GM21576 (cell line): ENCODE measurements around the gene CNTNAP3.
"Not testable (repeated sequence)": the region's sequence is repeated elsewhere in the genome, so short reads cannot be mapped to it uniquely, and the experiment has no call there.

ENCODE experiments used
- ATAC-seq: cut with Tn5 transposase; IDR thresholded peaks from one replicate; pipeline ENCODE4 v1.9.1; 2021; ENCODE audit warnings: mild to moderate bottlenecking, moderate library complexity; ENCODE audit not compliant: unreplicated experiment

CNTNAP3 gene

GRCh38 chr9:39078621-39079256 is 209.2 kb downstream of the CNTNAP3 start:
- ATAC-seq = not testable (repeated sequence)

DNA sequence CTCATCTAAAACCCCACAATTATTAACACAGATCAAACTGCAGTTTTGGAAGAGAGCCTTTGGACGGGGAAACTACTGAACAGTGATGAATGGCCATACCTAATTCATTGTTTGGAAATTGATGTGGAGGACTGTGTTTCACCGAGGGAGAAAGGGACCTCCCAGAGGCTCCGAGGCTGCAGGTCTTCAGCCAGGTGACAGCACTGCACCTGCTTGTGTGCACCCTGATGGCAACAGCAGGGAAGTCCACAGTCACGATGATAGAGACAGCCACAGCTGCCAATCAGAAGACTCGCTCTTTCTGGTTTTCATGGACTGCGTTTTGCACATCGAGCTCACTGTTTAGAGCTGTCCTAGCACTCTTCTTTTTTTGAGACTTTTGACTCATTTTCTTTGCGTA is 214.4 kb downstream of the CNTNAP3 start:
- not testable (repeated sequence) for ATAC-seq

- ATAC-seq = not testable (repeated sequence)
Measured at GRCh38 chr9:39067683-39068082, 220.3 kb downstream of the CNTNAP3 start.

DNA sequence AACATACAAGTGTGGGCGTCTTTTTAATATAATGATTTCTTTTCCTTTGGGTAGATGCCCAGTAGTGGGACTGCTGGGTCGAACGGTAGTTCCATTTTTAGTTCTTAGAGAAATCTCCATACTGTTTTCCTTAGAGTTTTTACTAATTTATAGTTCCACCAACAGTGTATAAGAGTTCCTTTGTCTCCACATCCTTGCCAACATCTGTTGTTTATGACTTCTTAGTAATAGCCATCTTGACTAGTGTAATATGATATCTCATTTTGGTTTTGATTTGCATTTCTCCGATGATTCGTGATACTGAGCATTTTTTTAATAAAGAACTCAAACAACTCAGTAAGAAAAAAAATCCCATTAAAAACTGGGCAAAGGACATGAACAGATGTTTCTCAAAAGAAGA is 225.0 kb downstream of the CNTNAP3 start:
- not testable (repeated sequence) for ATAC-seq

DNA sequence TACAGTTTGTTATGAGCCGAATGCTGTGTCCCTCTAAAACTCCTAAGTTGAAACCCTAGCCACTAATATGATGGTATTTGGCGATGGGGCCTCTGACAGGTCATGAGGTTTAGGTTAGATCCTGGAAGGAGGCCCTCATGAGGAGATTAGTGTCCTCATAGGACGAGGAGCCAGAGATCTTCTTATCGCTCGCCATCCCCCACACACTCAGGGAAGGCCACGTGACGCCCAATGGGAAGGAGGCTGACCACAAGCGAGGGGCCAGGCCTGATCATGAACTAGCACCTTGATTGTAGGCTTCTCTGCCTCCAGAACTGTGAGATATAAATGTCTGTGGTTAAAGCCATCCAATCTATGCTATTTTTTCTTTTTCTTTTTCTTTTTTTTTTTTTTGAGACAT is 233.5 kb downstream of the CNTNAP3 start:
- not testable (repeated sequence) for ATAC-seq

- ATAC-seq = not testable (repeated sequence)
Measured at GRCh38 chr9:39046833-39047232, 241.1 kb downstream of the CNTNAP3 start.

DNA sequence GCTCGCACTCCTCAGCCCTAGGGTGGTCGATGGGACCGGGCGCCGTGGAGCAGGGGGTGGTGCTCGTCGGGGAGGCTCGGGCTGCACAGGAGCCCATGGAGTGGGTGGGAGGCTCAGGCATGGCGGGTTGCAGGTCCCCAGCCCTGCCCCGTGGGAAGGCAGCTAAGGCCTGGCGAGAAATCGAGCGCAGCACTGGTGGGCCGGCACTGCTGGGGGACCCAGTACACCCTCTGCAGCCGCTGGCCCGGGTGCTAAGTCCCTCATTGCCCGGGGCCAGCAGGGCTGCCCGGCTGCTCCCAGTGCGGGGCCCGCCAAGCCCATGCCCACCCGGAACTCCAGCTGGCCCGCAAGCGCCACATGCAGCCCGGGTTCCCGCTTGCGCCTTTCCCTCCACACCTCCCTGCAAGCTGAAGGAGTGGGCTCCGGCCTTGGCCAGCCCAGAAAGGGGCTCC is 245.6 kb downstream of the CNTNAP3 start:
- ATAC-seq = not testable (repeated sequence)

GRCh38 chr9:39041774-39042173 is 246.2 kb downstream of the CNTNAP3 start:
- not testable (repeated sequence) for ATAC-seq

- ATAC-seq = not testable (repeated sequence)
Measured at GRCh38 chr9:39039148-39039547, 248.8 kb downstream of the CNTNAP3 start.

DNA sequence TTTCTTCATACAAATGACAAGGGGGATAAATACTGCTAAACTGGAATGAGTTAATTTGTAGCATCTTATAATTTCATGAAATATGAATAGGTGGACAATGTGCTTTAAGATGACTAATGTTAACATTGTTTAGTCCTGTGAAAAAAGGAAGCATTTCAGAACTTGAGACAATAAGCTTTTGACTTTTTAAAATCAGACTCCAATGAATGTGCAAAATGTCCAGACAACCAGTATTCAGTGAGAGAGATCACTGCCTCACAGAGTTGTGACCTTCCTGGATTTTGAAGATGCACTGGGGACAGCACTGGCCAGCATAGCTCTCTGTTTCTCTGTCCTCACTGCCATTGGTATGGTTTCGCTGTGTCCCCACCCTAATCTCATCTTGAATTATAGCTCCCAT is 249.7 kb downstream of the CNTNAP3 start:
- not testable (repeated sequence) for ATAC-seq

DNA sequence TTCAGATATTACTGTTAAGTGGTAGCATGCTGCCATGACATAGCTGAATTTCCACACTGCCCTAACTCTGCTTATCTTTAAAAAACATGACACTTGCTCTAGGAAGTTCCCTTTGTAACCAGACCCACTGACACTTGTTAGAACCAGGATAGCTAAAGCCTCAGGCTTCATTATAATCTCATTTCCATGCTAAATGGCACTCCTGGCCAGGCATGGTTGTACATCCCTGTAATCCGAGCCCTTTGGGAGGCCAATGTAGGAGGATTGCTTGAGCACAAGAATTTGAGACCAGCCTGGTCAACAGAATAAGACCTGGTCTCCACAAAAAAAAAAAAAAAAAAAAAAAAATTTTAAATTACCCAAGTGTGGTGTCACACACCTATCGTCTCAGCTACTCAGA is 254.1 kb downstream of the CNTNAP3 start:
- not testable (repeated sequence) for ATAC-seq

DNA sequence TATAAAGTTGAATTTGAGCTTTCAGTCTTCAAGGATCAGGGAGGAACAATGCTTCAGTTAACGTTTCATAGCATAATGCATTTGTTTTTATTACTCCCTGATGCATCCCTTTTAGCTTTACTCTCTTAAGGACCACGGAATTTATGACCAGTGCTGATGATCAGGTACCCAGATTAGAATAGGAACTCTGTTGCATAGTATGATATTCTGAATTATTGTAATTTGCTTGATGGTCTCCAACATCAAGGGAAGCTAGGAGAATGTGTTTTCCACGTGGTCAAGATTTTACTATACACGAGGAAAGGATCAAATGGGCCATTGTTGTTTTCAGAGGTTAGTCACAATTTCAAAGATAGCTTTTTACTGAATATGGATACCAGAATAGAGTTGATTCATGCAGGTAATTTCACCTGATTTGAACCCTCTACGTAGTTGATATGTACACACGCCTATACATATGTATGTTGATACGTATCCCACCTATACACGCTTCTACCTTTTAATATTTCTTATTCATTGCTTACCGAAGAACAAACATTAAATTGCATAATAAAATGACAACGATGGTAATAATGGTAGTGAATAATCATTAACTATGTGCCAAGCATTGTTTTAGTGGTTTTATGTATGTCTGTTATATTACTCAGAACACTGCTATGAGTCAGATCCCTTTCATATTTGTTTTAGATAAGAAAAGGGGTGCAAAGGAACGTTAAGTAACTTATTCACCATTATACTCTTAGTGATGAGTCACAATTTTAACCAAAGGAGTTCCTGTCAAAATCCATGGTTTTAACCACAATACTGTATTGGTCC is 257.6 kb downstream of the CNTNAP3 start:
- not testable (repeated sequence) for ATAC-seq

DNA sequence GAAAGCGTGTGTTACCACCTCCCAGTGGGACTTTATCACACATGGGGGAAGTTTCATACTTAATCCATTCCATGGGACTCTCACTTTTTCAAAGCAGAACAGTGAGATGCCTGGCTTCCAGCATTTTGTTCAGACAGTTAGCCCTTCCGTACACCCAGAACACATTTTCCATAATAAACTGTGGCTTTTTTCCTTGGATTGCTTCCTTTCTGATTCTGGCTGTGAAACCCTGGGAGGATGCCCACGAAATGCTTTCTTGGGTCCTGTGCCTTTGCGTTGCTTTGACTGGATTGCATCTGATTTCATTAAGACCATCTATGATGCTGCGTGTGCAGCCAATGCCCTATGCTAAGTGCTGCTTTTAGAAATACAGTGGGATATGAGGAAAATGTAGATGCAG is 259.1 kb downstream of the CNTNAP3 start:
- ATAC-seq = not testable (repeated sequence)

GRCh38 chr9:39028168-39028567 is 259.8 kb downstream of the CNTNAP3 start:
- not testable (repeated sequence) for ATAC-seq

DNA sequence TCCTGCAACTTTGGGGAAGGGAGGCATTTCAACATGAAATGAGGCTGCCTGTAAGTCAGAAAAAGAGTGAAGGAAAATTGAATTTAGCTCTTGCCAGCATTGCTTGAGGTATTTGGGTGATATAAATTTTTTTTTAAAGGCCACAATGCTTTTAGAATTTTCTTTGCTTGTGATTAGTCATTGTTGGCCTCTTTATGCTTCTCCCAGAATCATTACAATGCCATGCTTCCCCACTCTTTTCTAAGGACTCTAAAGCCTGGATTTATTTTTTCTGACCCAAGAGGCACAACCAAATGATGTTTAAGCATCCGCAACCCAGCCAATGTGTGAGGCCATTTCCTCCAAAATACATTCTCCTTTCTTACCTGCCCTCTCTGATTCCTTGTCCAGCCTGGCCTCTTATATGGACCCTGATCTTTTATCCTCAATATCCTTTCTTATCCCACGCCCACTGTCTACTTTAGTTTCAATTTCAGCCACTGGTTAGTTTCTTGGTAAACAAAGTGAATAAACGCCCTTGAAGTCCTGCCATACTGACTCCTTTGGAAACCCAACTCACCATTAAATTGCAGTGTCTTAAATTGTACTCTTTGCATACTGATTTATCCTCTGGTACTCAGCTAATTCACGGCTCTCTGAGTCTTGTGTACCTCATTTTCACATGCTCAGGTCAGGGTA is 261.9 kb downstream of the CNTNAP3 start:
- ATAC-seq = not testable (repeated sequence)
